T-helper 17 cell (primary cell): Measurements from ENCODE around the gene ZNF146. TPM values are rescaled to one million over a fixed set of nuclear protein-coding genes. Genes with fewer than 3 reads are reported as not detected.
"Not testable (repeated sequence)": the region's sequence is repeated elsewhere in the genome, so short reads cannot be mapped to it uniquely, and the experiment has no call there.

Experiments
- ATAC-seq: fragments of 150-1000 bp; cut with Tn5 transposase; 2 replicates; pipeline ENCODE4 v1.10.0; 2021; ENCODE audit warnings: mild to moderate bottlenecking, moderate library complexity
- DNase-seq, 3 donors: peaks; one replicate each; pipeline versions ENCODE4 v3.0.0 to v3.0.0-alpha.2; 2020 to 2021
- H3K9me3 ChIP-seq: one replicate; pipeline ENCODE4 v1.7.0; 2013; ENCODE audit warnings: low read length, mild to moderate bottlenecking; ENCODE audit not compliant: control insufficient read depth, poor library complexity, severe bottlenecking
- H3K27ac Mint-ChIP-seq: one replicate; pipeline ENCODE4 v1.8.0; 2022; ENCODE audit warnings: mild to moderate bottlenecking, moderate library complexity, mixed read lengths
- H3K27me3 Mint-ChIP-seq: one replicate; pipeline ENCODE4 v1.8.0; 2022; ENCODE audit warnings: mixed read lengths
- H3K36me3 Mint-ChIP-seq: one replicate; pipeline ENCODE4 v1.8.0; 2022; ENCODE audit warnings: low read depth, mixed read lengths
- H3K4me1 Mint-ChIP-seq: one replicate; pipeline ENCODE4 v1.8.0; 2022; ENCODE audit warnings: mild to moderate bottlenecking, mixed read lengths
- H3K4me3 Mint-ChIP-seq: one replicate; pipeline ENCODE4 v1.8.0; 2022; ENCODE audit warnings: mild to moderate bottlenecking, moderate library complexity, mixed read lengths
- total RNA-seq, 4 donors: library from RNA in 2 of 4; stranded (reverse) in 2 of 4; gene quantifications; one replicate each; pipeline ENCODE4 v1.2.3 and lab custom pipeline; 2022 to 2026

ZNF146 gene
- total RNA-seq, 2 donors from 2014 or later, result 23.8 to 29.5 TPM

DNA sequence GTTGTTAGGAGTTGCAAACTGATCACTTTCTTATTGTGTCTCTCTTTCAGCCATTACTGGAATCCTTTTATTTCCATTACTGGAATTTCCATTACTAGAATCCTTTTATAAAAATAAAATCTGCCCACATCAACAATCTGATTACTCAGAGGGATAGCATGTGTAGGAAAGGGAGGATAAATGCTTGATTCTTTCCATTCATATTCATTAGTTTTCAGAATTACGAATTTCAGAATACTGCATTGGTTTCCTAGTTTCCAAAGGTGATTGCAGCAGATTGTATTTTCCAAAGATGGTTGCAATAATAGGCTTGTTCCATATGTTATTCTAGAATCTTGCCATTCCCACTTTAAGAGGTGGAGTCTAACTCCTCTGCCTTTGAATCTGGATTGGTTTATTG lies 37.1 kb downstream of the ZNF146 start:
- H3K36me3 Mint-ChIP-seq, result no peaks in the 10 kb centered on the region
- no peaks in the 10 kb centered on the region for H3K9me3 ChIP-seq
- H3K4me1 Mint-ChIP-seq, result no peaks in the 10 kb centered on the region
- H3K27ac Mint-ChIP-seq, result no peak overlapping the region
- no peak for ATAC-seq
- H3K4me3 Mint-ChIP-seq, result no peak overlapping the region
- no peak for DNase-seq
- no peaks in the 10 kb centered on the region for H3K27me3 Mint-ChIP-seq

DNA sequence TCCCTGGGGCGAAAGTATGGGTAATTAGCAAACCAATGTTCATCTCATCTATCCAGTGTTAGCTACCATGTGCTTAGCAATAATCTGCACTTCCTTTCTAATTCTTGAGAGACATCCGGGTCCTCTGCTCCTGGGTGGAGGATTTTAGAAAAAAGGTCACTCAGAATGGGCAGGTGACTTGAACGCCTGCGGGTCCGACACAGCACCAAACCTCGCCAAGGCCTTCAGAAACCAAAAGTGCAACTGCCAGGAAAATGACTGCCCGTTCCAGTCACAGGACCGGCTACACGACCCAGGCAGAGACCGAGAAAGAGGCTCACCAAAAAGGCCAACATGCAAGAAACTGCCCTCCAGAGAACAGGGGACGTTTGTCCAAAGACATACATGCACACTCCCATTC lies 39.9 kb downstream of the ZNF146 start:
- no peak for ATAC-seq
- no peaks in the 10 kb centered on the region for H3K27me3 Mint-ChIP-seq
- no peak overlapping the region for H3K27ac Mint-ChIP-seq
- no peak overlapping the region for H3K4me3 Mint-ChIP-seq
- no peaks in the 10 kb centered on the region for H3K4me1 Mint-ChIP-seq
- peaks cover 2% of the 10 kb centered on the region for H3K36me3 Mint-ChIP-seq
- no peak for DNase-seq
- no peaks in the 10 kb centered on the region for H3K9me3 ChIP-seq

DNA sequence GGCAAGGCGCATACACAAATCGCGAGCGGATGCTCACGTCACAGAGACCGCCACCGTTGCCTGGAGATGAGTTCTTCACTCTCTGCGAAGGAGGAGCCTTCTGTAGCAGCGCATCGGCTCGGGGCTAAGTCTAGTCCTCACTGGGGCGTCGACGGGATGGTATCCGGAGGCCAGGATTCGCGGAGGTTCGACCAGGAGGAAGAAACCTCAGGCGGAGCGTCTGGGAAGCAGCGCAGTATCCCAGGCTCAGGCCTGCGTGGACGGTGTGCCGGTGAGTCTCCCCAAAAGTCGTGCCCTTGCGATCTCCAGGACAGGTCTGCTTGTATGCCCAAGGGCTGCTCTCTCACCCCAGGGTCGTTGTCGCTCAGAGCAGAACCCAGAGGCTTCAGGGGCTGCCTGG lies 40.4 kb downstream of the ZNF146 start:
- H3K9me3 ChIP-seq, result no peaks in the 10 kb centered on the region
- no peak for DNase-seq
- ATAC-seq, result no peak
- H3K4me3 Mint-ChIP-seq, result no peak overlapping the region
- H3K36me3 Mint-ChIP-seq, result peaks cover 2% of the 10 kb centered on the region
- no peaks in the 10 kb centered on the region for H3K4me1 Mint-ChIP-seq
- no peaks in the 10 kb centered on the region for H3K27me3 Mint-ChIP-seq
- no peak overlapping the region for H3K27ac Mint-ChIP-seq

DNA sequence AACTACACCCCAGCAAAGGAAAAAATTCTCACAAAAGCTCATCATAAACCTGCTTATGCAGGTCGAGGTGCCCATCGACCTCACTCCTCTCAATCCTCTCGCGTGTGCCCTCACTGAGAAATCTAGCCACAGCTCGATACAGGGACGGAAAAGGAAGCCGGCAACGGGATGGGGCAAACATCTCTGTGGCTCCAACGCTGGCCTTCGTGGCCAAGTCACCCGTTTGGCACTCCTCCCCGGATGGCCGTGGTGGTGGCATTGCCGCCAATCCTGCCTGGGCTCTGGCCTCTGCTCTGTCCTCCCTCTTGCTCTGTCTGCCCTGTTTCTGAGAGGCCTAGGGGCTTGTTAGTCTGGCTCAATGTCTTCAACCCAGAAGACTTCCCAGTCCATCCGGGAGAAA lies 41.2 kb downstream of the ZNF146 start:
- DNase-seq, result no peak
- Mint-ChIP-seq H3K27me3 (no peaks in the 10 kb centered on the region), H3K4me1 (no peaks in the 10 kb centered on the region), H3K27ac (no peak overlapping the region), H3K36me3 (peaks cover 2% of the 10 kb centered on the region), H3K4me3 (no peak overlapping the region)
- ATAC-seq, result no peak
- H3K9me3 ChIP-seq, result no peaks in the 10 kb centered on the region

DNA sequence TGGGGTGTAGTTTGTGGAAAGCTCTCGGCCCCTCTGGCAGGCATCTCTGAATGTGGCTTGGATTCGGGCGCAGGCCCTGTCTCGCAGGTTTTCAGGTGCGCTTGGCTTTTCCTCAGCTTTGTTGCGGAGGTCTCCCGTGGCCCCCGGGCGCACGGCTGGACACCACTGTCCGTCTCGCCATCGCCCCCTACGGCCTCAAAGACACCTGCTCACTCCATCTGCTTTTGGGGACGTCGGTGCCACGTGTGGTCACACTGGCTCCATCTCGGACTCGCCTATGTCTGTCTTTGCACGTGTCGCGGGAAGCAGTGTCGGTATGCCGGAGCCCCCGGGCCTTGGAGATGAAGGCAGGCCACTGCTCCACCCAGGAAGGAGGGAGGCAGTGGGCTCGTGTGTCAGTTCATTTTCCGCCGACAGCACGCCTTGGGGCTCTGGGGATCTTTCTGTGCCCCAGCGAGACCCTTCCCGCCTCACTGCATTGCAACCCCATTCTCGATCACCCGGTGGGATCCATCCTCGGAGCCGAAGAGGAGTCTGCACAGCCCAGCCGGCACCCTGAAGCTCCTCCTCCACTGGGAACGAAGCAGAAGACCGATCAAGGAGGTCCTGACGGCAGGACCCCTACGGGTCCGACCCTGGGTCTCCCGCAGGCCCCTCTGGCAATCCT lies 42.1 kb downstream of the ZNF146 start:
- peaks cover 2% of the 10 kb centered on the region for H3K36me3 Mint-ChIP-seq
- no peak for DNase-seq
- no peaks in the 10 kb centered on the region for H3K9me3 ChIP-seq
- H3K27me3 Mint-ChIP-seq, result no peaks in the 10 kb centered on the region
- no peak overlapping the region for H3K4me3 Mint-ChIP-seq
- H3K27ac Mint-ChIP-seq, result no peak overlapping the region
- no peak for ATAC-seq
- no peaks in the 10 kb centered on the region for H3K4me1 Mint-ChIP-seq

DNA sequence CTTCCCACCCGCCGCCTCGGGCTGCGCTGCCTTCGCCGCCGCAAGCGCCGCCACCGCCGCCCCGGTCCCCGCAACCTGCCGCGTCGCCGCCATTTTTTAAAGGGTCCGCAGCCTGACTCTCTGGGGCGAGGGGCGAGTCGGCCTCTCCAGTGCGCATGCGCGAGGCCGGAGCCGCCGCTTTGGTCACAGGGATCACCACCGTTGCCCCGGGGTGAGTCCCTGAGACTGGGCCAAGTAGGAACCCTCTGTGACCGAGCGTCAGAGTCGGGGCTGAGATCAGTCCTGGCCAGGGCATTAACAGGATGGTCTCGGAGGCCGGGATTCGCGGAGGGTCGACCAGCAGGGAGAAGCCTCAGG lies 42.6 kb downstream of the ZNF146 start:
- ATAC-seq (no peak), DNase-seq (no peak)
- H3K4me3 Mint-ChIP-seq, result no peak overlapping the region
- H3K9me3 ChIP-seq, result no peaks in the 10 kb centered on the region
- H3K36me3 Mint-ChIP-seq, result peaks cover 2% of the 10 kb centered on the region
- no peaks in the 10 kb centered on the region for H3K27me3 Mint-ChIP-seq
- H3K4me1 Mint-ChIP-seq, result no peaks in the 10 kb centered on the region
- H3K27ac Mint-ChIP-seq, result no peak overlapping the region

DNA sequence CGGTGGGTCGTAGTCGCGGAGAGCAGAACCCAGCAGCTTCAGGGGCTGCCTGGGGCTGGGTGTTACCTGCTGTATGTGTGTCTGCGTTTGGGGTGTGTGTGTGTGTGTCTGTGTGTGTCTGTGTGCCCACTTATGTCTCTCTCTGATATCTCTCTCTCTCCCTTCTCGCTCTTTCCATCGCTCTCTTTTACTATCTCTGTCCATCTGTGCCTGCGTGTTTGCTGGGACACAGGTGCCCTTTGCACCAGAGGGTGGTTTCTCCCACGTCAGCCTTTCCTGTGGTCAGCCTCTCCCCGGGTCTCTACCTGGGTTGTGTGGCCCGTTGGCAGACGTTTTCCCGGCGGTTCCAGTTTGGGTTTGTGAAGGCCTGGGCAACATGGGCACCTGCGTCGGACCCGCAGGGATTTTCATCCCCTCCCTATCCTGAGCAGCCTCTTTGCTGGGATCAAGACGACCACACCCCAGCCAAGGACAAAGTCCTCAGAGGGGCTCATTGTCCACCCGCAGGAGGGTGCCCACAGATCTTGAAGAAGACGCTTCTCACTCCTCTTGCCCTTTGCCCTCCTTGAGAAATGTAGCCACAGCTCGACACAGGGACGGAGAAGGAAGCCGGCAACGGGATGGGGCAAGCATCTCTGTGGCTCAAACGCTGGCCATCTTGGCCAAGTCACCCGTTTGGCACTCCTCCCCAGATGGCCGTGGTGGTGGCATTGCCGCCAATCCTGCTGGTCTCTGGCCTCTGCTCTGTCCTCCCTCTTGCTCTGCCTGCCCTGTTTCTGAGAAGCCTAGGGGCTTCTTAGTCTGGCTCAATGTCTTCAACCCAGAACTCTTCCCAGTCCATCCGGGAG lies 43.3 kb downstream of the ZNF146 start:
- H3K36me3 Mint-ChIP-seq, result peaks cover 2% of the 10 kb centered on the region
- H3K4me1 Mint-ChIP-seq, result no peaks in the 10 kb centered on the region
- ATAC-seq (no peak), DNase-seq (no peak)
- no peak overlapping the region for H3K27ac Mint-ChIP-seq
- no peaks in the 10 kb centered on the region for H3K9me3 ChIP-seq
- H3K4me3 Mint-ChIP-seq, result no peak overlapping the region
- no peaks in the 10 kb centered on the region for H3K27me3 Mint-ChIP-seq

DNA sequence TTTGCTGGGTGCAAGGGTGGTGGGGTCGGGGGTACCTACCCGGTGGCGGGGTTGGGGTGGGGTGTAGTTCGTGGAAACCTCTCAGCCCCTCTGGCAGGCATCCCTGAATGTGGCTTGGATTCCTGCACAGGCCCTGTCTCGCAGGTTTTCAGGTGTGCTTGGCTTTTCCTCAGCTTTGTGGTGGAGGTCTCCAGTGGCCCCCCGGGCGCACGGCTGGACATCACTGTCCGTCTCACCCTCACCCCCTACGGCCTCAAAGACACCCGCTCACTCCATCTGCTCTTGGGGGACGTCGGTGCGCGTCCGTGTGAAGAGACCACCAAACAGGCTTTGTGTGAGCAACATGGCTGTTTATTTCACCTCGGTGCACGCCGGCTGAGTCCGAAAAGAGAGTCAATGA lies 44.3 kb downstream of the ZNF146 start:
- no peaks in the 10 kb centered on the region for H3K27me3 Mint-ChIP-seq
- H3K4me1 Mint-ChIP-seq, result no peaks in the 10 kb centered on the region
- no peak overlapping the region for H3K4me3 Mint-ChIP-seq
- DNase-seq (no peak), ATAC-seq (no peak)
- no peak overlapping the region for H3K27ac Mint-ChIP-seq
- no peaks in the 10 kb centered on the region for H3K9me3 ChIP-seq
- H3K36me3 Mint-ChIP-seq, result peaks cover 2% of the 10 kb centered on the region

DNA sequence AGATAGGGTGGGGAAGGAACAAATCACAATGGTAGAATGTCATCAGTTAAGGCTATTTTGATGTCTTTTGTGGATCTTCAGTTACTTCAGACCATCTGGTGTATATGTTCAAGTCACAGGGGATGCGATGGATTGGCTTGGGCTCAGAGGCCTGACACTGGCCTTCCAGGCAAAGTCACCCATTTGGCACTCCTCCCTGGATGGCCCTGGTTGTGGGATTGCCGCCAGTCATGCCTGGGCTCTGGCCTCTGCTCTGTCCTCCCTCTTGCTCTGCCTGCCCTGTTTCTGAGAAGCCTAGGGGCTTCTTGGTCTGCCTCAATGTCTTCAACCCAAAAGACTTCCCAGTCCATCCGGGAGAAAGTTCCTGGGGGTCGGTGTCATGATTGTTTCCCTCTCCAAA lies 50.2 kb downstream of the ZNF146 start:
- H3K27me3 Mint-ChIP-seq, result no peaks in the 10 kb centered on the region
- DNase-seq, result no peak
- H3K27ac Mint-ChIP-seq, result no peak overlapping the region
- H3K4me3 Mint-ChIP-seq, result no peak overlapping the region
- no peaks in the 10 kb centered on the region for H3K4me1 Mint-ChIP-seq
- no peaks in the 10 kb centered on the region for H3K9me3 ChIP-seq
- peaks cover 3% of the 10 kb centered on the region for H3K36me3 Mint-ChIP-seq
- ATAC-seq, result no peak

DNA sequence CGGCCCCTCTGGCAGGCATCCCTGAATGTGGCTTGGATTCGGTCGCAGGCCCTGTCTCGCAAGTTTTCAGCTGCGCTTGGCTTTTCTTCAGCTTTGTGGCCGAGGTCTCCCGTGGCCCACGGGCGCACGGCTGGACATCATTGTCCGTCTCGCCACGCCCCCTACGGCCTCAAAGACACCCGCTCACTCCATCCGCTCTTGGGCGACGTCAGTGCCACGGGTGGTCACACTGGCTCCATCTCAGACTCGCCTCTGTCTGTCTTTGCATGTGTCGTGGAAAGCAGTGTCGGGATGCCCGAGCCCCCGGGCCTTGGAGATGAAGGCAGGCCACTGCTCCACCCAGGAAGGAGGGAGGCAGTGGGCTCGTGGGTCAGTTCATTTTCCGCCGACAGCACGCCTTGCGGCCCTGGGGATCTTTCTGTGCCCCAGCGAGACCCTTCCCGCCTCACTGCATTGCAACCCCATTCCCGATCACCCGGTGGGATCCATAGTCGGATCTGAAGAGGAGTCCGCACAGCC lies 51.0 kb downstream of the ZNF146 start:
- Mint-ChIP-seq H3K4me3 (no peak overlapping the region), H3K27ac (no peak overlapping the region), H3K4me1 (no peaks in the 10 kb centered on the region), H3K27me3 (no peaks in the 10 kb centered on the region), H3K36me3 (peaks cover 3% of the 10 kb centered on the region)
- no peak for ATAC-seq
- DNase-seq, result no peak
- no peaks in the 10 kb centered on the region for H3K9me3 ChIP-seq

DNA sequence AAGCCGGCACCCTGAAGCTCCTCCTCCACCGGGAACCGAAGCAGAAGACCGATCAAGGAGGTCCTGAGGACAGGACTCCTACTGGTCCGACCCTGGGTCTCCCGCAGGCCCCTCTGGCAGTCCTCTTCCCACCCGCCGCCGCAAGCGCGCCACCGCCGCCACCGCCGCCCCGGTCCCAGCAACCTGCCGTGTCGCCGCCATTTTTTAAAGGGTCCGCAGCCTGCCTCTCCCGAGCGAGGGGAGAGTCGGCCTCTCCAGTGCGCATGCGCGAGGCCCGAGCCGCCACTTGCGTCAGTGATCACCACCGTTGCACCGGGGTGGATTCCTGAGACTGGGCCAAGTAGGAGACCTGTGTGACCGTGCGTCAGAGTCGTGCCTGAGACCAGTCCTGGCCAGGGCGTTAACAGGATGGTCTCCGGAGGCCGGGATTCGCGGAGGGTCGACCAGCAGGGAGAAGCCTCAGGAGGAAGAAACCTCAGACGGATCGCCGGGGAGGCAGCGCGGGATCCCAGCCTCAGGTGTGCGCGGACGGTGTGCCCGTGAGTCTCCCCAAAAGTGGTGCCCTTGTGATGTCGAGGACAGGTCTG lies 51.6 kb downstream of the ZNF146 start:
- no peak for ATAC-seq
- Mint-ChIP-seq H3K27me3 (no peaks in the 10 kb centered on the region), H3K36me3 (peaks cover 3% of the 10 kb centered on the region), H3K4me1 (no peaks in the 10 kb centered on the region), H3K4me3 (no peak overlapping the region), H3K27ac (no peak overlapping the region)
- no peaks in the 10 kb centered on the region for H3K9me3 ChIP-seq
- DNase-seq, result no peak

DNA sequence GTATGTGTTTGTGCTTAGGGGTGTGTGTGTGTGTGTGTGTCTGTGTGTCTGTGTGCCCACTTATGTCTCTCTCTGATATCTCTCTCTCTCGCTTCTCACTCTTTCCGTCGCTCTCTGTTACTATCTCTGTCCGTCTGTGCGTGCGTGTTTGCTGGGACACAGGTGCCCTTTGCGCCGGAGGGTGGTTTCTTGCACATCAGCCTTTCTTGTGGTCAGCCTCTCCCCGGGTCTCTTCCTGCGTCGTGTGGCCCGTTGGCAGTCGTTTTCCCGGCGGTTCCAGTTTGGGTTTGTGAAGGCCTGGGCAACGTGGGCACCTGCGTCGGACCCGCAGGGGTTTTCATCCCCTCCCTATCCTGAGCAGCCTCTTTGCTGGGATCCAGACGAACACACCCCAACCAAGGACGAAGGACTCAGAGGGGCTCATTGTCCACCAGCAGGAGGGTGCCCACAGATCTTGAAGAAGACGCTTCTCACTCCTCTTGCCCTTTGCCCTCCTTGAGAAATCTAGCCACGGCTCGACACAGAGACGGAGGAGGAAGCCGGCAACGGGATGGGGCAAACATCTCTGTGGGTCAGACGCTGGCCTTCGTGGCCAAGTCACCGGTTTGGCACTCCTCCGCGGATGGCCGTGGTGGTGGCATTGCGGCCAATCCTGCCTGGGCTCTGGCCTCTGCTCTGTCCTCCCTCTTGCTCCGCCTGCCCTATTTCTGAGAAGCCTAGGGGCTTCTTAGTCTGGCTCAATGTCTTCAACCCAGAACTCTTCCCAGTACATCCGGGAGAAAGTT lies 52.3 kb downstream of the ZNF146 start:
- Mint-ChIP-seq H3K4me1 (no peaks in the 10 kb centered on the region), H3K4me3 (no peak overlapping the region), H3K36me3 (peaks cover 3% of the 10 kb centered on the region), H3K27me3 (no peaks in the 10 kb centered on the region), H3K27ac (no peak overlapping the region)
- H3K9me3 ChIP-seq, result no peaks in the 10 kb centered on the region
- DNase-seq (no peak), ATAC-seq (no peak)

DNA sequence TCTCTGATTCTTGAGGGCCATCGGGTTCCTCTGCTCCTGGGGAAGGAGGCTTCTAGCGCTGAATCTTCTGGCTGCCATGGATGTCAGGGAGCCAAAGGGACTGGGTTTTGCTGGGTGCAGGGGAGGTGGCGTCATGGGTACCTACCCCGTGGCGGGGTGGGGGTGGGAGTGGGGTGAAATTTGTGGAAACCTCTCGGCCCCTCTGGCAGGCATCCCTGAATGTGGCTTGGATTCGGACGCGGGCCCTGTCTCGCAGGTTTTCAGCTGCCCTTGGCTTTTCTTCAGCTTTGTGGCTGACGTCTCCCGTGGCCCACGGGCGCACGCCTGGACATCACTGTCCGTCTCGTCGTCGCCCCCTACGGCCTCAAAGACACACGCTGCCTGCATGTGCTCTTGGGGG lies 53.2 kb downstream of the ZNF146 start:
- H3K27ac Mint-ChIP-seq, H3K4me3 Mint-ChIP-seq, H3K36me3 Mint-ChIP-seq, H3K27me3 Mint-ChIP-seq, DNase-seq, ATAC-seq, H3K4me1 Mint-ChIP-seq, H3K9me3 ChIP-seq: not testable (repeated sequence)
